ENCODE data around the gene AP1G2. TPM values are rescaled to one million over a fixed set of nuclear protein-coding genes. Genes with fewer than 3 reads are reported as not detected.
"Not testable (repeated sequence)": the region's sequence is repeated elsewhere in the genome, so short reads cannot be mapped to it uniquely, and the experiment has no call there.

The AP1G2 gene
- total RNA-seq, 2 donors from 2014 or later, result 36.4 to 61.7 TPM

DNA sequence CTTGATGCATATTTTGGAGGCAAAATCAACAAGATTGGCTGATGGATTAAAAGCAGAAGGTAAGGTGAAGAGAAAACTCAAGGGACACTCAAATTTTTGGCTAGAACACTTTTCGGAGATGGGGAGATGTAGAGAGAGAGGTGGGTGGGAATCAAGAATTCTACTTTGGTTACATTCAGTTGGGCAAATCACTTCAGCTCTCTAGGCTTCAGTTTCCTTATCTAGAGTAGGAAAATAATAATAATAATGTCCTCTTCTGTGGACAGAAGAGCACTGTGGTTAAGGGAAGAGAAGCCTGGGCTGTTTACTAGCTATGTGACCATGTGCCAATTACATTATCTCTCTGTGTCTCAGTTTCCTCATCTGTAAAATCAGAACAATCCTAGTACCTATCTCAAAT, 45.2 kb upstream of the AP1G2 start:
- no peaks in the 10 kb centered on the region for H3K27me3 ChIP-seq (replicated peaks; ENCODE audit: insufficient read depth)
- H3K4me1 ChIP-seq (ENCODE audit: control insufficient read depth in 1 of 2, low read depth in 2 of 2), result no peaks in the 10 kb centered on the region
- no peak overlapping the region for H3K4me3 ChIP-seq
- no peak overlapping the region for H3K27ac ChIP-seq
- ATAC-seq (ENCODE audit: insufficient number of reproducible peaks, low FRiP score, low read depth), result no peak
- no peak for DNase-seq (ENCODE audit: low spot score)
- TF ChIP-seq, protein P1, sequence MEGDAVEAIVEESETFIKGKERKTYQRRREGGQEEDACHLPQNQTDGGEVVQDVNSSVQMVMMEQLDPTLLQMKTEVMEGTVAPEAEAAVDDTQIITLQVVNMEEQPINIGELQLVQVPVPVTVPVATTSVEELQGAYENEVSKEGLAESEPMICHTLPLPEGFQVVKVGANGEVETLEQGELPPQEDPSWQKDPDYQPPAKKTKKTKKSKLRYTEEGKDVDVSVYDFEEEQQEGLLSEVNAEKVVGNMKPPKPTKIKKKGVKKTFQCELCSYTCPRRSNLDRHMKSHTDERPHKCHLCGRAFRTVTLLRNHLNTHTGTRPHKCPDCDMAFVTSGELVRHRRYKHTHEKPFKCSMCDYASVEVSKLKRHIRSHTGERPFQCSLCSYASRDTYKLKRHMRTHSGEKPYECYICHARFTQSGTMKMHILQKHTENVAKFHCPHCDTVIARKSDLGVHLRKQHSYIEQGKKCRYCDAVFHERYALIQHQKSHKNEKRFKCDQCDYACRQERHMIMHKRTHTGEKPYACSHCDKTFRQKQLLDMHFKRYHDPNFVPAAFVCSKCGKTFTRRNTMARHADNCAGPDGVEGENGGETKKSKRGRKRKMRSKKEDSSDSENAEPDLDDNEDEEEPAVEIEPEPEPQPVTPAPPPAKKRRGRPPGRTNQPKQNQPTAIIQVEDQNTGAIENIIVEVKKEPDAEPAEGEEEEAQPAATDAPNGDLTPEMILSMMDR (IDR thresholded peaks at IDR 0.05), result no peak
- no peaks in the 10 kb centered on the region for H3K9me3 ChIP-seq
- H3K36me3 ChIP-seq, result no peaks in the 10 kb centered on the region

- H3K27ac ChIP-seq, result no peak overlapping the region
- TF ChIP-seq, protein P1 (IDR thresholded peaks at IDR 0.05), result no peak
- no peaks in the 10 kb centered on the region for H3K4me1 ChIP-seq (ENCODE audit: control insufficient read depth in 1 of 2, low read depth in 2 of 2)
- H3K4me3 ChIP-seq, result no peak overlapping the region
- no peak for DNase-seq (ENCODE audit: low spot score)
- no peaks in the 10 kb centered on the region for H3K9me3 ChIP-seq
- no peak for ATAC-seq (ENCODE audit: insufficient number of reproducible peaks, low FRiP score, low read depth)
- no peaks in the 10 kb centered on the region for H3K36me3 ChIP-seq
- H3K27me3 ChIP-seq (replicated peaks; ENCODE audit: insufficient read depth), result no peaks in the 10 kb centered on the region
Measured at GRCh38 chr14:23612354-23612732, 44.8 kb upstream of the AP1G2 start.

DNA sequence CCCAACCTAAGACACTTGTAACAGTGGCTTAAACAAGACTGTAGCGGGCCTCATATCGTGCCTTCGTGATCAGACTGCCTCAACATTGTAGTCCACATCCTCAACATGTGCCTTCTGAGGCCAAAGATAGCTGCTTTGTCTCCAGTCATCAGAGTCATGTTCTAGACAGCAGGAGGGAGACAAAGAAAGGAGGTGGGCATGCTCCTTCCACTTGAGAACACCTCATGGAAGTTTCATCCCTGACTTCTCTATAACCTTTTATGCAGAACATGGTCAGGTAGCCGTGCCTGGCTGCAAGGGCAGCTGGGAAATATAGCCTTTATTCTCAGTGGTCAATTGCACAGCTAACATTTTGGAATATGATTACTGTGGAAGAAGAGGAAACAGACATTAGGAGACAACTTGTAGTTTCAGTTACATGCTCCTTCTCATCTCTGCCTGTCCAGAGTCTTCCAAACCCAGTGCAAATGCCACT, 43.3 kb upstream of the AP1G2 start:
- Histone ChIP-seq H3K36me3 (no peaks in the 10 kb centered on the region), H3K4me1 (ENCODE audit: control insufficient read depth in 1 of 2, low read depth in 2 of 2) (no peaks in the 10 kb centered on the region), H3K27ac (no peak overlapping the region), H3K27me3 (replicated peaks; ENCODE audit: insufficient read depth) (no peaks in the 10 kb centered on the region), H3K9me3 (no peaks in the 10 kb centered on the region), H3K4me3 (no peak overlapping the region)
- ATAC-seq (ENCODE audit: insufficient number of reproducible peaks, low FRiP score, low read depth) (no peak), DNase-seq (ENCODE audit: low spot score) (no peak)
- TF ChIP-seq, protein P1 (IDR thresholded peaks at IDR 0.05), result no peak

GRCh38 chr14:23610090-23610814, 42.7 kb upstream of the AP1G2 start:
- ATAC-seq (ENCODE audit: insufficient number of reproducible peaks, low FRiP score, low read depth) (no peak), DNase-seq (ENCODE audit: low spot score) (no peak)
- TF ChIP-seq, protein P1 (IDR thresholded peaks at IDR 0.05), result no peak
- no peak overlapping the region for H3K27ac ChIP-seq
- no peak overlapping the region for H3K4me3 ChIP-seq
- H3K4me1 ChIP-seq (ENCODE audit: control insufficient read depth in 1 of 2, low read depth in 2 of 2), result no peaks in the 10 kb centered on the region
- H3K9me3 ChIP-seq, result no peaks in the 10 kb centered on the region
- H3K27me3 ChIP-seq (replicated peaks; ENCODE audit: insufficient read depth), result no peaks in the 10 kb centered on the region
- H3K36me3 ChIP-seq, result no peaks in the 10 kb centered on the region

DNA sequence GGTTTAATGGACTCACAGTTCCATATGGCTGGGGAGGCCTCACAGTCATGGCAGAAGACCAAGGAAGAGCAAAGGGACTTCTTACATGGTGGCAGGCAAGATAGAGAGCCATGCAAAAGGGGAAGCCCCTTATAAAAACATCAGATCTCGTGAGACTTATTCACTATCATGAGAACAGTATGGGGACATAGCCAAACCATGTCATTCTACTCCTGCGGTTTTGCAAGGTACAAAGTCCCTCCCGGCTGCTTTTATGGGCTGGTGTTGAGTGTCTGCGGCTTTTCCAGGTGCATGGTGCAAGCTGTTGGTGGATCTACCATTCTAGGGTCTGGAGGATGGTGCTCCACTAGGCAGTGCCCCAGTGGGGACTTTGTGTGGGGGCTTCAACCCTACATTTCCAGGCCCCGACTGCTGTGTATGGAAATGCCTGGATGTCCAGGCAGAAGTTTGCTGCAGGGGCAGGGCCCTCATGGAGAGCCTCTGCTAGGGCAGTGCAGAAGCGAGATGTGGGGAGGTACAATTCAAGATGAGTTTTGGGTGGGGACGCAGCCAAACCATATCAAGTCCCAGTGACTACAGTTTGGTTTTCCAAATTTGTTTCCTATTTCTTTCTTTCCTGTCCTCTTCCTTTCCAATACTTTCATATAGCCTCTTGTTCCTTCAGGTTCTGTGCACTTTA, 42.0 kb upstream of the AP1G2 start:
- H3K4me3 ChIP-seq; H3K4me1 ChIP-seq (ENCODE audit: control insufficient read depth in 1 of 2, low read depth in 2 of 2); H3K27me3 ChIP-seq (replicated peaks; ENCODE audit: insufficient read depth); DNase-seq (ENCODE audit: low spot score); H3K9me3 ChIP-seq; ATAC-seq (ENCODE audit: insufficient number of reproducible peaks, low FRiP score, low read depth); H3K36me3 ChIP-seq; H3K27ac ChIP-seq: not testable (repeated sequence)

All from thoracic aorta (tissue), 2 donors.